H1 (cell line): Measurements from ENCODE around the gene GPSM3. TPM values are rescaled to one million over a fixed set of nuclear protein-coding genes. Genes with fewer than 3 reads are reported as not detected.

Source experiments
- EP300 ChIP-seq, 2 experiments: IDR thresholded peaks; 1 replicate in 1 of 2; 2 replicates in 1 of 2; pipeline ENCODE4 v1.6.1; 2011 to 2012; ENCODE audit warnings: low read depth in 2 of 2, low read length in 2 of 2, mild to moderate bottlenecking in 2 of 2, borderline replicate concordance in 1 of 2, inconsistent platforms in 1 of 2, moderate library complexity in 1 of 2
- polyA plus RNA-seq, 7 experiments: library from polyadenylated mRNA; depleted of rRNA in 3 of 7; stranded (reverse) in 5 of 7; unstranded in 2 of 7; fragments of >200 nt in 5 of 7; fragments of 200-250 nt in 2 of 7; gene quantifications; 1 replicate in 5 of 7; 2 replicates in 1 of 7; 4 replicates in 1 of 7; pipeline versions ENCODE4 v1.2.1 to v1.2.3, GENCODE V29; 2011 to 2013; ENCODE audit warnings: missing spikeins in 2 of 7, mixed read lengths in 2 of 7
- total RNA-seq: library from RNA; stranded (reverse); fragmentation: NEBNext Ultra II Directional; extraction: Animal tissue kit (Norgen Biotek cat#: 25700); gene quantifications from 2 replicates; pipeline ENCODE4 v1.2.1, GENCODE V29; 2021

The GPSM3 gene
- total and polyA plus RNA-seq, 2 of the 8 experiments (the other 6 are each of a cell fraction or from before 2014, with no cell fraction given): 6.6 to 9.8 TPM

DNA sequence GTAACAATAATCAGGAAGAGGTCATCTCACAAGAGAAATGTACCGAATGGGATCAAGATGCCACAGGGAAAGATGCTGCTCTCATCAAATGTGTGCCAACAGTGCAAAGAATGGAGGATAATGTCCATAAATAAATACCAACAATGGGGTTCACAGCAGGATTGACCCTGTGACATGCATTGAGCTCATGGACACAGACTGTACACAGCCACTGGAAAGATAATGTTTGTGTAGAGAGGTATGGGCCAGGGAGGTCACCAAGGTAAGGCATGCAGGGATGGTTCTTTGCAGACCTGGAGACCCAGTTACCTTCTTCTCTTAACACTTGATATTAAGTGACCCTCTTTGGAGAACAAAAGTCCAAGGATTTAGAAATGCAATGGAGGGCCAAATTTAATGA is 18.0 kb downstream of the GPSM3 start (continued):
- no peak for TF ChIP-seq EP300 (IDR thresholded peaks at IDR 0.05; ENCODE audit: borderline replicate concordance in 1 of 2, low read depth in 2 of 2, low read length in 2 of 2)
